Activated naive CD8-positive, alpha-beta T cell treated with anti-CD3 and anti-CD28 coated beads for 36 hours (primary cell): Measurements from ENCODE around the gene FBXW9. TPM values are rescaled to one million over a fixed set of nuclear protein-coding genes. Genes with fewer than 3 reads are reported as not detected.
"Not testable (repeated sequence)": the region's sequence is repeated elsewhere in the genome, so short reads cannot be mapped to it uniquely, and the experiment has no call there.

Source experiments
- DNase-seq: peaks from one replicate; pipeline ENCODE4 v3.0.0; 2021
- H3K27ac Mint-ChIP-seq: one replicate; pipeline ENCODE4 v1.8.0; 2022; ENCODE audit warnings: mild to moderate bottlenecking, moderate library complexity, mixed read lengths
- H3K27me3 Mint-ChIP-seq: one replicate; pipeline ENCODE4 v1.8.0; 2022; ENCODE audit warnings: mild to moderate bottlenecking, mixed read lengths
- H3K36me3 Mint-ChIP-seq: one replicate; pipeline ENCODE4 v1.8.0; 2021; ENCODE audit warnings: mild to moderate bottlenecking, mixed read lengths
- H3K4me1 Mint-ChIP-seq: one replicate; pipeline ENCODE4 v1.8.0; 2021; ENCODE audit warnings: mixed read lengths
- H3K4me3 Mint-ChIP-seq: one replicate; pipeline ENCODE4 v1.8.0; 2022; ENCODE audit warnings: mild to moderate bottlenecking, moderate library complexity, mixed read lengths
- H3K9me3 Mint-ChIP-seq: one replicate; pipeline ENCODE4 v1.8.0; 2022; ENCODE audit warnings: mixed read lengths
- total RNA-seq, 2 experiments: library from RNA; stranded (reverse); gene quantifications; one replicate each; pipeline ENCODE4 v1.2.3, GENCODE V29; 2021

Gene FBXW9
- total RNA-seq, 2 experiments from 2014 or later = 13.1 to 13.4 TPM

GRCh38 chr19:12678039-12678438 lies 18.4 kb downstream of the FBXW9 start:
- H3K9me3 Mint-ChIP-seq, H3K27me3 Mint-ChIP-seq, H3K4me3 Mint-ChIP-seq, DNase-seq: not testable (repeated sequence)
- Mint-ChIP-seq H3K27ac (peak overlapping the region; percentile 12), H3K36me3 (peaks cover 33% of the 10 kb centered on the region), H3K4me1 (peaks cover 26% of the 10 kb centered on the region)

- peaks cover 38% of the 10 kb centered on the region for H3K36me3 Mint-ChIP-seq
- H3K27ac Mint-ChIP-seq = no peak overlapping the region
- no peaks in the 10 kb centered on the region for H3K9me3 Mint-ChIP-seq
- no peak overlapping the region for H3K4me3 Mint-ChIP-seq
- H3K4me1 Mint-ChIP-seq = peaks cover 29% of the 10 kb centered on the region
- H3K27me3 Mint-ChIP-seq = no peaks in the 10 kb centered on the region
- no peak for DNase-seq
Observed at GRCh38 chr19:12676928-12677327, 19.5 kb downstream of the FBXW9 start.

- Mint-ChIP-seq H3K36me3 (peaks cover 40% of the 10 kb centered on the region), H3K9me3 (no peaks in the 10 kb centered on the region), H3K4me3 (no peak overlapping the region), H3K27ac (peak overlapping the region; percentile 50), H3K4me1 (peaks cover 31% of the 10 kb centered on the region), H3K27me3 (no peaks in the 10 kb centered on the region)
- DNase-seq = peak; percentile 84
Observed at GRCh38 chr19:12676384-12676792, 20.0 kb downstream of the FBXW9 start.

- Mint-ChIP-seq H3K4me3 (no peak overlapping the region), H3K36me3 (peaks cover 35% of the 10 kb centered on the region)
Observed at GRCh38 chr19:12675940-12676339, 20.5 kb downstream of the FBXW9 start.

GRCh38 chr19:12675399-12675798 lies 21.0 kb downstream of the FBXW9 start:
- H3K27ac Mint-ChIP-seq = no peak overlapping the region
- no peaks in the 10 kb centered on the region for H3K9me3 Mint-ChIP-seq
- no peak for DNase-seq
- H3K36me3 Mint-ChIP-seq = peaks cover 34% of the 10 kb centered on the region
- H3K4me1 Mint-ChIP-seq = peaks cover 30% of the 10 kb centered on the region
- H3K27me3 Mint-ChIP-seq = no peaks in the 10 kb centered on the region
- no peak overlapping the region for H3K4me3 Mint-ChIP-seq

More at GRCh38 chr19:12675940-12676339, 20.5 kb downstream of the FBXW9 start:
- no peak for DNase-seq
- Mint-ChIP-seq H3K4me1 (peaks cover 27% of the 10 kb centered on the region), H3K9me3 (no peaks in the 10 kb centered on the region), H3K27me3 (no peaks in the 10 kb centered on the region), H3K27ac (no peak overlapping the region)

GRCh38 chr19:12672744-12673143 lies 23.7 kb downstream of the FBXW9 start:
- DNase-seq = no peak
- no peak overlapping the region for H3K4me3 Mint-ChIP-seq
- H3K27me3 Mint-ChIP-seq = no peaks in the 10 kb centered on the region
- H3K36me3 Mint-ChIP-seq = peaks cover 39% of the 10 kb centered on the region
- no peaks in the 10 kb centered on the region for H3K9me3 Mint-ChIP-seq
- H3K27ac Mint-ChIP-seq = no peak overlapping the region
- H3K4me1 Mint-ChIP-seq = peaks cover 32% of the 10 kb centered on the region

- no peaks in the 10 kb centered on the region for H3K27me3 Mint-ChIP-seq
- H3K9me3 Mint-ChIP-seq = no peaks in the 10 kb centered on the region
- H3K4me1 Mint-ChIP-seq = peaks cover 22% of the 10 kb centered on the region
- peaks cover 39% of the 10 kb centered on the region for H3K36me3 Mint-ChIP-seq
- H3K27ac Mint-ChIP-seq = peak overlapping the region; percentile 100
- DNase-seq = no peak
- peak overlapping the region; percentile 98 for H3K4me3 Mint-ChIP-seq
Observed at GRCh38 chr19:12670159-12670928, 26.1 kb downstream of the FBXW9 start.

GRCh38 chr19:12669270-12670158 lies 26.9 kb downstream of the FBXW9 start:
- peaks cover 28% of the 10 kb centered on the region for H3K4me1 Mint-ChIP-seq
- H3K27me3 Mint-ChIP-seq = no peaks in the 10 kb centered on the region
- peak; percentile 70 for DNase-seq
- H3K36me3 Mint-ChIP-seq = peaks cover 43% of the 10 kb centered on the region
- H3K9me3 Mint-ChIP-seq = no peaks in the 10 kb centered on the region
- H3K4me3 Mint-ChIP-seq = peak overlapping the region; percentile 98
- H3K27ac Mint-ChIP-seq = peak overlapping the region; percentile 100

GRCh38 chr19:12668932-12669269 lies 27.5 kb downstream of the FBXW9 start:
- H3K27me3 Mint-ChIP-seq = no peaks in the 10 kb centered on the region
- H3K9me3 Mint-ChIP-seq = no peaks in the 10 kb centered on the region
- DNase-seq = peak; percentile 72
- H3K4me3 Mint-ChIP-seq = peak overlapping the region; percentile 98
- peaks cover 46% of the 10 kb centered on the region for H3K36me3 Mint-ChIP-seq
- H3K4me1 Mint-ChIP-seq = peaks cover 28% of the 10 kb centered on the region
- H3K27ac Mint-ChIP-seq = peak overlapping the region; percentile 100

- no peak for DNase-seq
- Mint-ChIP-seq H3K4me1 (peaks cover 28% of the 10 kb centered on the region), H3K4me3 (peak overlapping the region; percentile 98), H3K27me3 (no peaks in the 10 kb centered on the region), H3K36me3 (peaks cover 46% of the 10 kb centered on the region), H3K27ac (peak overlapping the region; percentile 100), H3K9me3 (no peaks in the 10 kb centered on the region)
Observed at GRCh38 chr19:12668346-12668745, 28.1 kb downstream of the FBXW9 start.

GRCh38 chr19:12667731-12668302 lies 28.6 kb downstream of the FBXW9 start:
- Mint-ChIP-seq H3K4me1 (peaks cover 28% of the 10 kb centered on the region), H3K27ac (no peak overlapping the region), H3K27me3 (no peaks in the 10 kb centered on the region), H3K36me3 (peaks cover 51% of the 10 kb centered on the region), H3K9me3 (no peaks in the 10 kb centered on the region), H3K4me3 (peak overlapping the region; percentile 98)
- DNase-seq = no peak

- peak; percentile 89 for DNase-seq
- H3K36me3 Mint-ChIP-seq = peaks cover 44% of the 10 kb centered on the region
- no peaks in the 10 kb centered on the region for H3K27me3 Mint-ChIP-seq
Observed at GRCh38 chr19:12666265-12667048, 30.0 kb downstream of the FBXW9 start, which contains the start of the genes MAN2B1 and WDR83. MAN2B1 (minus strand) TSS chr19:12666742; CDS start chr19:12666701, 41 bp downstream. WDR83 (plus strand) TSS chr19:12666807; CDS start chr19:12669791, 2,984 bp downstream.

GRCh38 chr19:12665671-12666264 lies 30.7 kb downstream of the FBXW9 start:
- Mint-ChIP-seq H3K4me3 (peak overlapping the region; percentile 89), H3K9me3 (no peaks in the 10 kb centered on the region), H3K36me3 (peaks cover 44% of the 10 kb centered on the region), H3K27me3 (no peaks in the 10 kb centered on the region), H3K4me1 (peaks cover 21% of the 10 kb centered on the region), H3K27ac (peak overlapping the region; percentile 89)
- DNase-seq = peak; percentile 38

More at GRCh38 chr19:12666265-12667048, 30.0 kb downstream of the FBXW9 start, which contains the start of the genes MAN2B1 and WDR83:
- Mint-ChIP-seq H3K4me1 (peaks cover 23% of the 10 kb centered on the region), H3K27ac (peak within 1 kb of the TSS; percentile 89), H3K4me3 (peak within 1 kb of the TSS; percentile 89), H3K9me3 (no peaks in the 10 kb centered on the region)

GRCh38 chr19:12665281-12665573 lies 31.2 kb downstream of the FBXW9 start:
- H3K4me3 Mint-ChIP-seq = peak overlapping the region; percentile 89
- peaks cover 19% of the 10 kb centered on the region for H3K4me1 Mint-ChIP-seq
- peaks cover 44% of the 10 kb centered on the region for H3K36me3 Mint-ChIP-seq

More at GRCh38 chr19:12665281-12665573, 31.2 kb downstream of the FBXW9 start:
- Mint-ChIP-seq H3K27me3 (no peaks in the 10 kb centered on the region), H3K9me3 (no peaks in the 10 kb centered on the region), H3K27ac (peak overlapping the region; percentile 89)
- DNase-seq = peak; percentile 61
